GM23338 (cell line): ENCODE results near the gene SRCIN1. TPM values are rescaled to one million over a fixed set of nuclear protein-coding genes. Genes with fewer than 3 reads are reported as not detected.

Experiments
- ATAC-seq: fragments of 200-7000 bp; cut with Tn5 transposase; 3 replicates; pipeline ENCODE4 v1.9.1; 2020
- DNase-seq: peaks from one replicate; pipeline ENCODE4 v3.0.0-alpha.2; 2015; ENCODE audit warnings: low spot score
- H2AFZ ChIP-seq: fragments of 200-600 bp; sonication (generic); 2 replicates; pipeline ENCODE4 v1.8.0; 2016; ENCODE audit warnings: antibody characterized with exemption, mild to moderate bottlenecking, moderate library complexity
- H3F3A ChIP-seq: fragments of 200-600 bp; sonication (generic); replicated peaks from 2 replicates; pipeline ENCODE4 v1.8.0; 2017; ENCODE audit warnings: antibody characterized with exemption, mixed run types, low read depth
- H3K27ac ChIP-seq: fragments of 200-600 bp; sonication (generic); 2 replicates; pipeline ENCODE4 v1.6.1; 2016; ENCODE audit warnings: low read depth
- H3K27me3 ChIP-seq: fragments of 200-600 bp; sonication (generic); 2 replicates; pipeline ENCODE4 v1.8.0; 2016; ENCODE audit warnings: mild to moderate bottlenecking, mixed run types, moderate library complexity; ENCODE audit not compliant: insufficient read depth
- H3K36me3 ChIP-seq: fragments of 200-600 bp; sonication (generic); 2 replicates; pipeline ENCODE4 v1.8.0; 2016; ENCODE audit warnings: mild to moderate bottlenecking; ENCODE audit not compliant: insufficient read depth
- H3K4me1 ChIP-seq: fragments of 200-600 bp; sonication (generic); 2 replicates; pipeline ENCODE4 v1.8.0; 2016; ENCODE audit warnings: mild to moderate bottlenecking, moderate library complexity; ENCODE audit not compliant: insufficient read depth
- H3K4me2 ChIP-seq: fragments of 200-600 bp; sonication (generic); 2 replicates; pipeline ENCODE4 v1.7.1; 2017; ENCODE audit warnings: mixed run types
- H3K4me3 ChIP-seq: fragments of 200-600 bp; sonication (generic); 2 replicates; pipeline ENCODE4 v1.6.1; 2016; ENCODE audit warnings: mixed run types
- H3K79me2 ChIP-seq: fragments of 200-600 bp; sonication (generic); replicated peaks from 2 replicates; pipeline ENCODE4 v1.8.0; 2017; ENCODE audit warnings: mild to moderate bottlenecking; ENCODE audit not compliant: insufficient read depth
- H3K9me2 ChIP-seq: fragments of 200-600 bp; sonication (generic); 2 replicates; pipeline ENCODE4 v1.8.0; 2017; ENCODE audit not compliant: insufficient read depth
- H4K20me1 ChIP-seq: fragments of 200-600 bp; sonication (generic); replicated peaks from 2 replicates; pipeline ENCODE4 v1.8.0; 2017; ENCODE audit warnings: mild to moderate bottlenecking; ENCODE audit not compliant: insufficient read depth
- H3K27ac Mint-ChIP-seq: 2 replicates; pipeline ENCODE4 v1.8.0; 2020; ENCODE audit warnings: inconsistent platforms, mild to moderate bottlenecking, moderate library complexity, mixed read lengths
- H3K27me3 Mint-ChIP-seq: 3 replicates; pipeline ENCODE4 v1.8.0; 2022; ENCODE audit warnings: low read depth, mild to moderate bottlenecking, moderate library complexity, mixed read lengths, inconsistent platforms; ENCODE audit not compliant: insufficient read depth, poor library complexity
- H3K36me3 Mint-ChIP-seq: 3 replicates; pipeline ENCODE4 v1.8.0; 2021; ENCODE audit warnings: low read depth, mild to moderate bottlenecking, inconsistent platforms, moderate library complexity, mixed read lengths
- H3K4me1 Mint-ChIP-seq: 3 replicates; pipeline ENCODE4 v1.8.0; 2020; ENCODE audit warnings: mild to moderate bottlenecking, inconsistent platforms, mixed read lengths
- H3K4me3 Mint-ChIP-seq: 3 replicates; pipeline ENCODE4 v1.8.0; 2021; ENCODE audit warnings: moderate library complexity, mild to moderate bottlenecking, inconsistent platforms, mixed read lengths
- H3K9me3 Mint-ChIP-seq: 3 replicates; pipeline ENCODE4 v1.8.0; 2020; ENCODE audit warnings: moderate library complexity, mild to moderate bottlenecking, inconsistent platforms, mixed read lengths
- CREB1 ChIP-seq: fragments of 250-450 bp; sonication (Bioruptor Pico); IDR thresholded peaks from 2 replicates; pipeline ENCODE4 v1.5.0; 2020; ENCODE audit warnings: low read depth, mild to moderate bottlenecking, moderate library complexity
- CTCF ChIP-seq, 2 experiments: fragments of 200-600 bp in 1 of 2; sonication (generic) in 1 of 2; conservative IDR thresholded peaks; 2 replicates each; pipeline versions ENCODE4 v1.5.1 to v1.6.1; 2016 to 2017; ENCODE audit warnings: antibody characterized with exemption in 2 of 2, low read depth in 2 of 2, mild to moderate bottlenecking in 2 of 2, moderate library complexity in 1 of 2
- EZH2 ChIP-seq: fragments of 200-600 bp; sonication (generic); IDR thresholded peaks from one replicate; pipeline ENCODE4 v1.8.0; 2017; ENCODE audit warnings: antibody characterized with exemption, mild to moderate bottlenecking, low read depth; ENCODE audit not compliant: unreplicated experiment
- EZH2phosphoT487 ChIP-seq: fragments of 200-600 bp; sonication (generic); IDR thresholded peaks from one replicate; pipeline ENCODE4 v1.8.1; 2018; ENCODE audit warnings: antibody characterized with exemption; ENCODE audit not compliant: unreplicated experiment
- JUNB ChIP-seq: IDR thresholded peaks from one replicate; pipeline ENCODE4 v1.6.1; 2016; ENCODE audit warnings: antibody characterized with exemption; ENCODE audit not compliant: unreplicated experiment
- NANOG ChIP-seq: IDR thresholded peaks from 2 replicates; pipeline ENCODE4 v1.6.1; 2016; ENCODE audit warnings: antibody characterized with exemption, borderline replicate concordance
- POLR2AphosphoS5 ChIP-seq: IDR thresholded peaks from 2 replicates; pipeline ENCODE4 v1.6.1; 2016; ENCODE audit warnings: antibody characterized with exemption, low read depth
- STAT1 ChIP-seq: IDR thresholded peaks from one replicate; pipeline ENCODE4 v1.6.1; 2016; ENCODE audit warnings: antibody characterized with exemption; ENCODE audit not compliant: unreplicated experiment
- ZNF114 ChIP-seq: fragments of 250-450 bp; sonication (Bioruptor Pico); IDR thresholded peaks from 2 replicates; pipeline ENCODE4 v1.5.0; 2020; ENCODE audit warnings: mild to moderate bottlenecking, moderate library complexity
- ZNF331 ChIP-seq: fragments of 250-450 bp; sonication (Bioruptor Pico); IDR thresholded peaks from 2 replicates; pipeline ENCODE4 v1.5.0; 2020; ENCODE audit warnings: low read depth, mild to moderate bottlenecking, moderate library complexity
- polyA plus RNA-seq: library from polyadenylated mRNA; unstranded; fragments of >200 nt; fragmentation: Nextera tagmentation; extraction: Ambion mirVana; gene quantifications from 2 replicates; pipeline ENCODE4 v1.2.1, GENCODE V29; 2016
- total RNA-seq: library from RNA; depleted of rRNA; stranded (reverse); fragments of >200 nt; shearing (Covaris generic); gene quantifications from 2 replicates; pipeline ENCODE4 v1.2.3, GENCODE V29; 2014
- TF ChIP-seq, protein P1 (sequence below): fragments of 250-450 bp; sonication (Bioruptor Pico); IDR thresholded peaks from 2 replicates; pipeline ENCODE4 v1.5.0; 2020; ENCODE audit warnings: mild to moderate bottlenecking, moderate library complexity
- TF ChIP-seq, protein P2 (sequence below): IDR thresholded peaks from one replicate; pipeline ENCODE4 v1.6.1; 2018; ENCODE audit warnings: antibody characterized with exemption; ENCODE audit not compliant: unreplicated experiment
- TF ChIP-seq, protein P3 (sequence below): IDR thresholded peaks from 2 replicates; pipeline ENCODE4 v1.6.1; 2016; ENCODE audit warnings: antibody characterized with exemption

Gene SRCIN1
- total and polyA plus RNA-seq, 2 experiments from 2014 or later, result 0.87 to 2.2 TPM

- ATAC-seq, result peak; percentile 0; the same call in 2 of the 3 replicates
- Mint-ChIP-seq H3K4me3 (peak overlapping the region; percentile 78), H3K27me3 (peaks cover 62% of the 10 kb centered on the region), H3K4me1 (peaks cover 34% of the 10 kb centered on the region), H3K27ac (no peak overlapping the region), H3K36me3 (no peaks in the 10 kb centered on the region; the same call in 2 of the 3 replicates), H3K9me3 (no peaks in the 10 kb centered on the region)
- peaks cover 18% of the 10 kb centered on the region for H3F3A ChIP-seq
- peak overlapping the region; percentile 81 for H2AFZ ChIP-seq
- no peaks in the 10 kb centered on the region for H3K9me2 ChIP-seq
- TF ChIP-seq STAT1, result no peak
- no peak for TF ChIP-seq JUNB
- TF ChIP-seq POLR2AphosphoS5, result no peak
- TF ChIP-seq ZNF114 (CRISPR knock-in tag), result no peak
- TF ChIP-seq, protein P1, sequence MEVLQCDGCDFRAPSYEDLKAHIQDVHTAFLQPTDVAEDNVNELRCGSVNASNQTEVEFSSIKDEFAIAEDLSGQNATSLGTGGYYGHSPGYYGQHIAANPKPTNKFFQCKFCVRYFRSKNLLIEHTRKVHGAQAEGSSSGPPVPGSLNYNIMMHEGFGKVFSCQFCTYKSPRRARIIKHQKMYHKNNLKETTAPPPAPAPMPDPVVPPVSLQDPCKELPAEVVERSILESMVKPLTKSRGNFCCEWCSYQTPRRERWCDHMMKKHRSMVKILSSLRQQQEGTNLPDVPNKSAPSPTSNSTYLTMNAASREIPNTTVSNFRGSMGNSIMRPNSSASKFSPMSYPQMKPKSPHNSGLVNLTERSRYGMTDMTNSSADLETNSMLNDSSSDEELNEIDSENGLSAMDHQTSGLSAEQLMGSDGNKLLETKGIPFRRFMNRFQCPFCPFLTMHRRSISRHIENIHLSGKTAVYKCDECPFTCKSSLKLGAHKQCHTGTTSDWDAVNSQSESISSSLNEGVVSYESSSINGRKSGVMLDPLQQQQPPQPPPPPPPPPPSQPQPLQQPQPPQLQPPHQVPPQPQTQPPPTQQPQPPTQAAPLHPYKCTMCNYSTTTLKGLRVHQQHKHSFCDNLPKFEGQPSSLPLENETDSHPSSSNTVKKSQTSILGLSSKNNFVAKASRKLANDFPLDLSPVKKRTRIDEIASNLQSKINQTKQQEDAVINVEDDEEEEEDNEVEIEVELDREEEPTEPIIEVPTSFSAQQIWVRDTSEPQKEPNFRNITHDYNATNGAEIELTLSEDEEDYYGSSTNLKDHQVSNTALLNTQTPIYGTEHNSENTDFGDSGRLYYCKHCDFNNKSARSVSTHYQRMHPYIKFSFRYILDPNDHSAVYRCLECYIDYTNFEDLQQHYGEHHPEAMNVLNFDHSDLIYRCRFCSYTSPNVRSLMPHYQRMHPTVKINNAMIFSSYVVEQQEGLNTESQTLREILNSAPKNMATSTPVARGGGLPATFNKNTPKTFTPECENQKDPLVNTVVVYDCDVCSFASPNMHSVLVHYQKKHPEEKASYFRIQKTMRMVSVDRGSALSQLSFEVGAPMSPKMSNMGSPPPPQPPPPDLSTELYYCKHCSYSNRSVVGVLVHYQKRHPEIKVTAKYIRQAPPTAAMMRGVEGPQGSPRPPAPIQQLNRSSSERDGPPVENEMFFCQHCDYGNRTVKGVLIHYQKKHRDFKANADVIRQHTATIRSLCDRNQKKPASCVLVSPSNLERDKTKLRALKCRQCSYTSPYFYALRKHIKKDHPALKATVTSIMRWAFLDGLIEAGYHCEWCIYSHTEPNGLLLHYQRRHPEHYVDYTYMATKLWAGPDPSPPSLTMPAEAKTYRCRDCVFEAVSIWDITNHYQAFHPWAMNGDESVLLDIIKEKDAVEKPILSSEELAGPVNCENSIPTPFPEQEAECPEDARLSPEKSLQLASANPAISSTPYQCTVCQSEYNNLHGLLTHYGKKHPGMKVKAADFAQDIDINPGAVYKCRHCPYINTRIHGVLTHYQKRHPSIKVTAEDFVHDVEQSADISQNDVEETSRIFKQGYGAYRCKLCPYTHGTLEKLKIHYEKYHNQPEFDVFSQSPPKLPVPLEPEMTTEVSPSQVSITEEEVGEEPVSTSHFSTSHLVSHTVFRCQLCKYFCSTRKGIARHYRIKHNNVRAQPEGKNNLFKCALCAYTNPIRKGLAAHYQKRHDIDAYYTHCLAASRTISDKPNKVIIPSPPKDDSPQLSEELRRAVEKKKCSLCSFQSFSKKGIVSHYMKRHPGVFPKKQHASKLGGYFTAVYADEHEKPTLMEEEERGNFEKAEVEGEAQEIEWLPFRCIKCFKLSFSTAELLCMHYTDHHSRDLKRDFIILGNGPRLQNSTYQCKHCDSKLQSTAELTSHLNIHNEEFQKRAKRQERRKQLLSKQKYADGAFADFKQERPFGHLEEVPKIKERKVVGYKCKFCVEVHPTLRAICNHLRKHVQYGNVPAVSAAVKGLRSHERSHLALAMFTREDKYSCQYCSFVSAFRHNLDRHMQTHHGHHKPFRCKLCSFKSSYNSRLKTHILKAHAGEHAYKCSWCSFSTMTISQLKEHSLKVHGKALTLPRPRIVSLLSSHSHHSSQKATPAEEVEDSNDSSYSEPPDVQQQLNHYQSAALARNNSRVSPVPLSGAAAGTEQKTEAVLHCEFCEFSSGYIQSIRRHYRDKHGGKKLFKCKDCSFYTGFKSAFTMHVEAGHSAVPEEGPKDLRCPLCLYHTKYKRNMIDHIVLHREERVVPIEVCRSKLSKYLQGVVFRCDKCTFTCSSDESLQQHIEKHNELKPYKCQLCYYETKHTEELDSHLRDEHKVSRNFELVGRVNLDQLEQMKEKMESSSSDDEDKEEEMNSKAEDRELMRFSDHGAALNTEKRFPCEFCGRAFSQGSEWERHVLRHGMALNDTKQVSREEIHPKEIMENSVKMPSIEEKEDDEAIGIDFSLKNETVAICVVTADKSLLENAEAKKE (CRISPR knock-in tag), result no peak
- TF ChIP-seq CREB1 (CRISPR knock-in tag), result no peak
- no peak for TF ChIP-seq NANOG
- no peak for TF ChIP-seq EZH2
- no peak for TF ChIP-seq EZH2phosphoT487
- TF ChIP-seq CTCF (conservative IDR thresholded peaks at IDR 0.05; ENCODE audit: low read depth in 2 of 2), result no peak
- TF ChIP-seq, protein P2, sequence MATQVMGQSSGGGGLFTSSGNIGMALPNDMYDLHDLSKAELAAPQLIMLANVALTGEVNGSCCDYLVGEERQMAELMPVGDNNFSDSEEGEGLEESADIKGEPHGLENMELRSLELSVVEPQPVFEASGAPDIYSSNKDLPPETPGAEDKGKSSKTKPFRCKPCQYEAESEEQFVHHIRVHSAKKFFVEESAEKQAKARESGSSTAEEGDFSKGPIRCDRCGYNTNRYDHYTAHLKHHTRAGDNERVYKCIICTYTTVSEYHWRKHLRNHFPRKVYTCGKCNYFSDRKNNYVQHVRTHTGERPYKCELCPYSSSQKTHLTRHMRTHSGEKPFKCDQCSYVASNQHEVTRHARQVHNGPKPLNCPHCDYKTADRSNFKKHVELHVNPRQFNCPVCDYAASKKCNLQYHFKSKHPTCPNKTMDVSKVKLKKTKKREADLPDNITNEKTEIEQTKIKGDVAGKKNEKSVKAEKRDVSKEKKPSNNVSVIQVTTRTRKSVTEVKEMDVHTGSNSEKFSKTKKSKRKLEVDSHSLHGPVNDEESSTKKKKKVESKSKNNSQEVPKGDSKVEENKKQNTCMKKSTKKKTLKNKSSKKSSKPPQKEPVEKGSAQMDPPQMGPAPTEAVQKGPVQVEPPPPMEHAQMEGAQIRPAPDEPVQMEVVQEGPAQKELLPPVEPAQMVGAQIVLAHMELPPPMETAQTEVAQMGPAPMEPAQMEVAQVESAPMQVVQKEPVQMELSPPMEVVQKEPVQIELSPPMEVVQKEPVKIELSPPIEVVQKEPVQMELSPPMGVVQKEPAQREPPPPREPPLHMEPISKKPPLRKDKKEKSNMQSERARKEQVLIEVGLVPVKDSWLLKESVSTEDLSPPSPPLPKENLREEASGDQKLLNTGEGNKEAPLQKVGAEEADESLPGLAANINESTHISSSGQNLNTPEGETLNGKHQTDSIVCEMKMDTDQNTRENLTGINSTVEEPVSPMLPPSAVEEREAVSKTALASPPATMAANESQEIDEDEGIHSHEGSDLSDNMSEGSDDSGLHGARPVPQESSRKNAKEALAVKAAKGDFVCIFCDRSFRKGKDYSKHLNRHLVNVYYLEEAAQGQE, result no peak
- TF ChIP-seq, protein P3, sequence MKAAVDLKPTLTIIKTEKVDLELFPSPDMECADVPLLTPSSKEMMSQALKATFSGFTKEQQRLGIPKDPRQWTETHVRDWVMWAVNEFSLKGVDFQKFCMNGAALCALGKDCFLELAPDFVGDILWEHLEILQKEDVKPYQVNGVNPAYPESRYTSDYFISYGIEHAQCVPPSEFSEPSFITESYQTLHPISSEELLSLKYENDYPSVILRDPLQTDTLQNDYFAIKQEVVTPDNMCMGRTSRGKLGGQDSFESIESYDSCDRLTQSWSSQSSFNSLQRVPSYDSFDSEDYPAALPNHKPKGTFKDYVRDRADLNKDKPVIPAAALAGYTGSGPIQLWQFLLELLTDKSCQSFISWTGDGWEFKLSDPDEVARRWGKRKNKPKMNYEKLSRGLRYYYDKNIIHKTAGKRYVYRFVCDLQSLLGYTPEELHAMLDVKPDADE, result no peak
- TF ChIP-seq ZNF331 (CRISPR knock-in tag), result no peak
- peaks cover 10% of the 10 kb centered on the region; the same call in 1 of the 2 replicates for H4K20me1 ChIP-seq
- H3K27me3 ChIP-seq, result peaks cover 73% of the 10 kb centered on the region
- no peak overlapping the region for H3K27ac ChIP-seq
- peak; percentile 42 for DNase-seq
- peak overlapping the region; percentile 81 for H3K4me3 ChIP-seq
- no peaks in the 10 kb centered on the region for H3K79me2 ChIP-seq
- H3K4me1 ChIP-seq, result peaks cover 26% of the 10 kb centered on the region; the same call in 1 of the 2 replicates
- H3K4me2 ChIP-seq, result peak overlapping the region; percentile 95
- H3K36me3 ChIP-seq, result no peaks in the 10 kb centered on the region
Measured at GRCh38 chr17:38558728-38559050, 47.1 kb downstream of the SRCIN1 start.
